Iris pigment epithelial cell (primary cell): ENCODE measurements around the gene ADAMTS8.

Experiments used
- DNase-seq: peaks from one replicate; pipeline ENCODE4 v3.0.0-alpha.2; 2011; ENCODE audit warnings: low read depth

The ADAMTS8 gene

DNA sequence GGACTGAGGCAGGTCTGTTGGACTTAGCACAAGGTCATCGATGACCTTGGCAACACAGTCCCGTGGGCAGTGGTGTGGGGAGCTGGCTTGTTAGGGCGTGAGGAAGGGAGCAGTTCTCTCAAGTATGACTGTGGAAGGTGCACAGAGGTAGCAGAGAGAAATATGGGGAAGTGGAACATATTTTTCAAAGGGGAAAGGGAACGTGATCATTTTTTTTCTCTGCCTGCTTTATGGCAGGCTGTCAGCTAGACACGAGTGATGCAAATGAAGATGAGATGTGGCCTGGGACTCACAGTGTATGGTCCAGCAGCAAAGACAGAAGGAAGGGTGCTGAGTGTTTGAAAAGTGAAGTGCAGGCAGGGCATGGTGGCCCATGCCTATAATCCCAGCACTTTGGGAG is 30.6 kb downstream of the ADAMTS8 start:
- no peak for DNase-seq

DNA sequence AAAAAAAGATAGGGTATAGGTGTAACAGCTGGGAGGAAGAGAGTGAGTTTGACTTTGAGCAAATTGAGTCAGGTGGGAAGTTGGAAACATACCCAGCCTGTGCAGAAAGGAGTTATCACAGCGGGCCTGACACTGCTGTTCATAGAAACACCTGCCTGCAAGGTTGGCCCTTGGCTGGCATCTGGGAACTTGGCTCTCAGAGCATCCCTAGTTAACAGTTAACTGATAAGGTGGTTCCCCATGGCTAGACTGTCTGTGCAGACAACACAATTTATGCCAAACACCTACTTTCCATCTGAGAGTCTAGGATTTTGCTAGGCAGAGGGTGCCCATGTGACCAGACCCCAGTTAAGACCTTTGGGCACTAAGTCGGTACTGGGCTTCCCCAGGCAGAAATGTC is 31.4 kb downstream of the ADAMTS8 start:
- no peak for DNase-seq

DNA sequence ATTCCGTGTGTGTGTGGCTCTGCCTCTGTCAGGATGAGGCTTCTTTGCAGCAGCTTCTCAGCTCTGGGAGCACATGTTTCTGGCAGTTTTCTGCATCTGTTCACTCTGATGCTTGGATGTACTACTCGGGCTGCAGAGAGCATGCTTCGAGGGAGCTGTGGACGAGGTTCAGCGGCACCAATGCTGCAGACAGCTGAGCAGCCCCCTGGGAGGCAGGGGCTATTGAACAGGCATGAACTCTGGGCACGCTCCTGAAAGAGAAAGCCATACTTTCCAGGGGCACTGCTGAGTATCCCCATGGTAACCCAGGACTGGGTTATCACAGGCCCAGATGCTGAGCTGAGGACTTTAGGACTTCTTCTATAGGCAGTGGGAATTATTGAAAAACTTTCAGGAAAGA is 33.8 kb downstream of the ADAMTS8 start:
- no peak for DNase-seq

DNA sequence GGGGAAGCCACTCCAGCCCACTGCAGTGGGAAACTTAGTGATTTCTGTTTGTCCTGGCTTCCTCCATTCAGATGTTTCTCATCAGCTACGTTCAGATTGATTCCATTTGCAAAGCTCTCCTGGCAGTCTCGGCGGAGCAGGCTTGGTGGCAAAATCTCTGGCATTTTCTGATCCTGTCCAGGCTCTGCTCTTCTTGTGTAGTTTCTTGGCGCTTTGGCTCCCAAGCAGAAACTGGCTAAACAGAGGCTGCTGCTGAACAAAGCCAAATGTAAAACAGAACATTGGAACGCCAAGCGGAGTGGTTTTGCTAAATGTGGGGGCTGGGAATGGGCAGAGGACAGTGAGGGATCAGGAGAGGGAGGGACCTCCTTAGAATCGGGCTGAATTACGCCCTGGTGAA is 36.7 kb downstream of the ADAMTS8 start:
- DNase-seq: no peak

DNA sequence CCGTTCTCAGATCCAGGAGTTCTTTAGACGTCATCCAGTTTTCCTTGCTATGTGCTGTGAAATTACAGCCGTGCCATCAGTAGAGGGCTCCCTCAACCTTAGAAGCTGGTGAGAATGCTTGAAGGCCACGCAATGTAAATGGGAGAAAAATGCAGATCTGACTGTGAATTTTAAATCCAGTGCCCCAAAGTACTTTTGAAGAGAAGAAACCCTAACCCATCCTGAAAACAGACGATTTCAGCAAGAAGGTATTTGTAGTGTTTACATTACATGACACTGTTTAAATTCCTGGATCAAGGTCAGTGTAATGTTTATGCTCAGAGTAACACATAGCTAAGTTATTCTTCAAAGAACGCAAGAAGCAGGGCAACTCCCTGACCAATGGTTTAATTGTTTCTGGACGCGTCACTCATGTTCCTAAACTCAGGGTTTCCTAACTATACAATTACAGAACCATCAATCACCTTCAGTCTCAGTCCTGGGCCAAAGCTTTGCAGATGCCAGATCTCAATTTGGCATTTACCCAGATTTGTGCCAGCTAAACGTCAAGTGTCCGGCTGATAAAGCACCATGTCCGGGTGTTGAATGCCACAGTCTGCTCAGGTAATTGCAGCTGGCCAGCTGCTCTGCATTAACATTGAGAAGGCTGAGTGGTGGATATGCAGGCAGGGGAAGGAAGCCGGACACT is 38.2 kb downstream of the ADAMTS8 start:
- DNase-seq: peak; percentile 94

DNA sequence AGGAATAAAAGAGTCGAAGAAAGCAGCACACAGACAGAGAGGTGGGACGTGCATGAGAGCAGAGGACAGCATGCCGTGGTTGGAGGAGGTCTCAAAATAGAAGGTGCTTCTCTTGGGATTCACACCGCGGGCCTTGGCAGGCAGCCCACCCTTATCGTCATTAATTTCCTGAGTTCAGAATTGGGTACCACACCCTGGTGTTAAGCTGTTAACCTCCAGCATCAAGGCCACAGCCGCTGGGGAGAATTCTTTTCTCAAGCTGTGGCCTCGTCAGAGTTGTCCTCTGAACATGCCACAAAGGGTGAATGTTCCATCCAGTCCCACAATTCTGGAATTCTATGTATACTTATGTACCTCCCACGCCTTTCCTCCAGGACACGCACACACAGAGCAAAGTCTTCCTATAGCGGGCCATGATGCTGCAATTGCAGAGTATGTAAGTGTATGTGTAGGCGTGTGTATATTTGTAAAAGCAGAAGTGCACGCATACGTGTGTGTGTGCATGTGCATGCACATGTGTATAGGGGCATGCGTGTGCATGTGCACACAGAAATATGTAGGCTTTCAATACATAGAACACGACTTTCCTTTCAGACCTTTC is 39.0 kb downstream of the ADAMTS8 start:
- DNase-seq: peak; percentile 41

DNA sequence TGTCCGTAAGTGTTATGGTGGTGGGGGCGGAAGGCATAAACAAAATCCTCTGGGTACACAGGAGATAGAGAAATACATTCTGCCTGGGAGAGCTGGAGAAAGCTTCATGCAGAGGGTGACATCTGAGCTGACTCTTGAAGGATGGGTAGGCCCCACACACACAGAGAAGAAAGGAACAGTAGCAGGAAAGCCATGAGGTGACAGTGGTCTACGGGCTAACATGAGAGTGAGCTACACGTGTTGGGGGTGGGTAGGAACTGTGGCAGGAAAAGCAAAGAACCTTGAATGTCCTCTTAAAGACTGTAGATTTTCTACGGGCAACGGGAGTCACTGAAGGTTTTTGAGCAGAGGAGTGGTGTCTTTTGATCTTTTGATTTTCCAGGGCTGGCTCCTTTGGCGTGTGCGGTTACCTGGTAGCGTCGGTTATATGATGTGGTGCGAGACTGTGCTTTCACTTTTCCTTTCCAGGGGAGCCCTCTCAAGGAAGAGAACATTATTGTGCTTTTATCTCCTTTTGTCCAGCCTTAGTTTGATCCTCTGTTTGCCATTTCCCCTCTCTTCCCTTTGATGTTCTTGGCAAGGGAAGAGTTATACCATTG is 39.7 kb downstream of the ADAMTS8 start:
- no peak for DNase-seq

DNA sequence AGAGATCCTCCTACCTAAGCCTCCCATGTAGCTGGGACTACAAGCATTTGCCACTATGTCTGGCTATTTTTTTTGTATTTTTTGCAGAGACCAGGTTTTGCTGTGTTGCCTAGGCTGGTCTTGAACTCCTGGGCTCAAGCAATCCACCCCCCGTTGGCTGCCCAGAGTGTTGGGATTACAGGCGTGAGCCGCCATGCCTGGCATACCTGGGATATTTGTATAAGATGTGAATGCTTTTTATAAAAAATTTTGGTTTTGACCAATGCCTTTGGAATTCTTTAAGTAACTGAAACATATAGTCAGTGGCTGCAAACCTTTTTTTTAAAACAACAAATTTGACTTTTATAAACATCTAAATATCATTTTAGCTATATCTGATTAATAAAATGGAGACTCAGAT is 42.4 kb downstream of the ADAMTS8 start:
- DNase-seq: peak; percentile 31

DNA sequence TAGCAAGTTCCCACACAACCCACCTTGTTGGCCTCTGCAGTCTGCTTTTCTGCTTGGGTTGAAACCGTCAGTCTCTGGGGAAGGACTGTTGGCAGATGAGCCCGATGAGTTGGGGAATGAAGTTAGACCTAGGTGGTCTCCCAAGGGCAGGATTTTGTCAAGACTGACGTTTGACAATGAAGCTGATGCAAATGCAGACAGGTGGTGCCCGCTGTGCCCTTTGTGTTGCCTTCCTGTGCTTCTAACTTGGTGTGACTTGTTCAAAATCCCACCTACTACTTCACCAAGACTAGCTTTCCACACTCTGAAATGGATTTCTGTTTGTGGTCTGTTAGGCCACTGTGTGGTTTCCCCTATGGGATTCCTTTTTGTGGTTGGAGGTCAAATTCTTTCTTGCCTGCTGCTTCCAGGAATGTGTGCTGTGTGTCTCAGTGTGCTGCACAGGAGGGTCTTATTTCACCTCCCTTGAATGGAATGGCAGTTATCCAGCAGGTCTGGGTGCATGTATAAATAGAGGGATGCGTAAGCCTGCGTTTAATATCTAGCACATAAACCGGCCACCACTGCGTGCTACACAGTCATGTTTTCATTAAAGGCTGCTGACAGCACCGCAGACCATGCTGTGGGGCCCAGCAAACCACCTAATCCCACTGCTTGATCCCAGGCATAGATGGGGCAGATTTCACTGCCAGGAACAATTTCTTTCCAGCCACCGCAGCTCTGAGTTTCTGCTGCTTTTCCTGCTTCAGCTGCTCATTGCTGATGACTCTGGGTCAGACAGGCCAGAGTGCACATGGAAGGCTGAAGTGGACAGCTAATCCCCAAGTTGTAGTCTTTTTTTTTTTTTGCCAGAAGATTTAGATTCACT is 44.8 kb downstream of the ADAMTS8 start:
- peak; percentile 96 for DNase-seq

DNA sequence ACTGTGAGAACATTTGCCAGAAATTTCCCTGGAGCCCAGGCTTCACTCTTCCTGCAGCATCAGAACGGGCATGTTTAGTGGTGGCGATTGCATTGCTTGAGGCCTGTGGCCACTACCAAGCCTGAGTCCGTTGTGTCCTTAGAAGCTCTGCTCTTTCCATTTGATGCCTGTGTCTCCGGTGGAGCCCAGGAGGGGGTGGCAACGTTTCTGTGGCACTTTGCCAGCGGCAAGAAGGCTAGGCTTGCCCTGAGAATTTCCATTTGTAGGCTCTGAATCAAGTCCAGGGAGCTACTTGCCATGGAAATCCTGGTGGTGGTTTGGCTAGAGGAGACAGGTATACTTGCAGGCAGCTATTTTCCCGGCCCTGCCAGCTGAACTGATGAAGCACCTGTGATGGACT is 47.1 kb downstream of the ADAMTS8 start:
- no peak for DNase-seq

DNA sequence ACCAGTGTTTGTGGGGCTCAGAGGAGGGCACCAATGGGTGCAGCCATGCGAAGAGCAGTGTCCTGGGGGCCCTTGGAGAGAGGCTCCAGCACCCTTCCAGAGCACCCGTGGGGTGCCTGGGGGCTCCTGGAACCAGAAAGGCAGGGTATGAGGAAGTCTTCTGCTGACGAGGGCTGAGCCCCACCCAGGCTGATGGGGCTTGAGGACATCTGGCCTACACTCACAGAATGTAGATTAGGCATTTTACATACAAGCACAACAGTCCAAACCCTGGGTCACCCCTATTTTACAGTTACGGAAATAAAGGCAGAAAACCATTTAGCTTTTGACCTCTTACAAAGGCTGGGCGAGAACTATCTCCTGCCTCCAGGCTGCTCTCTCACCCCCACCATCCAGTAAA is 47.6 kb downstream of the ADAMTS8 start:
- DNase-seq: no peak

DNA sequence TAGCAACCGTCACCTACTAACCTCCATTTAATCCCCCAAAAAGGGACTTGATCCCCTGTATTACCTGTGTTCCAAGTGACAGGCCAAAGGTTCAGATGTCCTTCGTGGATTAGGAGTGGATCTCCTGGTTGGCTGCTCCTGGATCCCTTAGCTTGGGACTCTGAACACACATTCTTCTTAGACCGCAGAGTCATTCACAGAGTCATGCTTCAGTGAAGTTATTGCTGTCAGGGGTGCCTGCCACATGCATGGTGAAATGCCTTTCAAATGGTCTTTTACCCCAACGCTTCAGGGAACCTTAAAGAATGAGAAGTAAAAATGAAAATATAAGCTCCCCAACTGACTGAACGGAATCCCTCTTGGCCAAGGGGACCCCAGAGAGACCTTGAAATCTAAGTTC is 49.1 kb downstream of the ADAMTS8 start:
- no peak for DNase-seq

DNA sequence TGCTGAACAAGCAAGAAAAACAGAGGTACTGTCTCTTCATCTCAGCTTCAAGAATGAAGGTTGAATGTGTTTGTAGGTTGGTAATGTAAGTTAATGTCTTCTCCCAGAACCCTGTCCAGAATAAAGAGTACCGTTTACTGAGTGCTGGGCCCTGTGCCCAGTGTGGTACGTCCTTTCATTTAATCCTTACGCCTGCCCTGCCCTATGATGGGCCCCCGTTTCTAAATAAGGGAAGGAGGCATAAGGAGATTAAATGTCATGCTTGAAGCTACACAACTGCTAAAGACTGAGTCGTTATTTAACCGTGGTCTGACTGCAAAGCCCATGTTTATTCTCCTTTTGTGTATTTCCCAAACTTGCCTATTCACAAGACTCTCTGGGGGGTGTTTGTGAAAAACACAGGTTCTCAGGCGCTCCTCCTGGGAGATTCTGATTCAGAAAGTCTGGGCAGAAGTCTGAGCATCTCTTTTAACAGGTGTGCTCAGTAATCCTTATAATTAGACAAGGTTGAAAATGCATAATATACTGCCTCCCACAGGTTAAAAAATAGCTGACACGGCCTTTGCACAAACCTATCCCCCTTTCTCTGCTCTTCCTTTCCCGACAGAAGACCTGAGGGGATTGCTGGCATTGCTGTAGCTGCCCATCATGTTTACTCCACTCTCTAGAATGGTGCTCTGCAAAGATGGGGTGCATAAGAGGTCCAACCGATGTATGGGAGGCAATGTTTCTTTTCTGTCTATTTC is 57.4 kb downstream of the ADAMTS8 start:
- no peak for DNase-seq

DNA sequence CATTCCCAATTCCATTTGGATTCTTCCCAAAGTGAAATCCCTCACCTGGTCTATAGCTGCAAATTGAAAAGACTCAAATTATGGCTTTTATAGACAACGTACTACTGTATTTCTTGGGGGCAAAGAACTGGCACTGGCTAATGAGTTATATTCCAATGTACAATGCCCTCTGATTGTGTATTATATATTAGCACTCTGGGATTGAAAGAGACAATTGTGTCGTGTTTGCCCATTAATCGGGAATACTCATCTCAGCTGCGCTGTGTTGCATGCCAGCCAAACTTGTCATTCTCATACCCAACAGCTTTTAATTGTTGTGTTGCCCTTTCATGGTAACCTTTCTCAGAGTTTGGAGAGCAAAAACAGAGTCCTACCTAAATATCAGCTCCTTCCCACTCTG is 58.7 kb downstream of the ADAMTS8 start:
- DNase-seq: no peak

DNA sequence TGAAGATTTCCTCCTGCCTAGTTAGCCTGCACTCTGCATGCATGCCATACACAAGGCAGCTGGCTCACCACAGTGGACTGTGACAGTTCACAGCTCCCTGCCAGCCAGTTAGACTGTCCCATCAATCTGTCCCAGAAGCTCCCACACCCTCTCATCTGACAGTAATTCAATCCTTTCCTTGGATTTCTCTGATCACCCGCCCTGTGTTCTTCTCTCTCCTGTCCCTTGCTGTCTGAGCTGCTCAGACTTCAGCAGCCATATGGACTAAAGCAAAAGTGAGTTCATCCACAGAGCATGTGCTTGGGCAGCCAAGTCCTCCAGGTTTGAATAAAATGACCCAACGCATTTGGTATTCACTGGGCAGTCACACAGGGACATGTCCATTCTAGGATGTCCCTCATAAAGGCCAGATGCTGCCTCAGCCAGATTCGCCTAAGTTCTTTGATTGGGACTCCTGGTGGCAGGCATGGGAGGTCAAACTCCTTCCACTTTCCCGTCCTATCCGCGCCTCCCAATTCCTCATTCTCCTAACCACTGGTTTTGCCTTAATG is 59.2 kb downstream of the ADAMTS8 start:
- DNase-seq: no peak

DNA sequence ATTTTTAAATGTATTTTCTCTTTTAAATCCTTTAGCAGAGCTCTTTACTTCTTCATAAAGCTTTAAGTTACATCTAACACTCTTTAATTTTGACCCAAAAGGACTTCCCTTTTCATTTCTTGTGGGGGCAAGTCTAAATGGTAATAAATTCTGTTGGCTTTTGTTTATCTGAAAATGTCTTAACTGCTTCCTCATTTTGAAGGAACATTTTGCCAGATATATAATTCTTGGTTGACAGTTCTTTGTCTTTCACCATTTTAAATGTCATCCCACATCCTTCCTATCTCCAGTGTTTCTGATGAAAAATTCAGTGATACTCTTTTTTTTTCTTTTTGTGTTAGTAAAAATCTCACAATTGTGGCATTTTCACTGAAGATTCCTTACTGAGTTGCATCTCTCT is 69.0 kb downstream of the ADAMTS8 start:
- no peak for DNase-seq

DNA sequence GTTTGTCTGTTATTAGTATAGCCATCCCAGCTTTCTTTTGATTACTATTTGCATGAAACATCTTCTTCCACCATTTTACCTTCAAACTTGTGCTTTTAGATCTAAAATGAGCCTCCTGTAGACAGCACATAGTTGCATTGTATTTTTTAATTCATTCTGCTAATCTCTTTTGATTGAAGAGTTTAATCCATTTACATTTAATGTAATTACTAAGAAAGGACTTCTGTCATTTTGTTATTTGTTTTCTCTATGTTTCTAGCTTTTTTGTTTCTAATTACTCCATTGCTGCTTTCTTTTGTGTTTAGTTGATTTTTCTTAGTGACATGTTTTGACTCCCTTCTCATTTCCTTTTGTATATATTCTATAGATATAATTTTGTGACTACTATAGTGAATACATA is 70.0 kb downstream of the ADAMTS8 start:
- DNase-seq: no peak
